GM19239 (cell line): ENCODE measurements around the gene CFAP97.
A peak's percentile ranks its signal among the peaks of the same experiment; 100 is the strongest.
"Not testable (repeated sequence)": the region's sequence is repeated elsewhere in the genome, so short reads cannot be mapped to it uniquely, and the experiment has no call there.

Experiments
- DNase-seq: peaks from one replicate; pipeline ENCODE4 v3.0.0; 2011; ENCODE audit warnings: low spot score; ENCODE audit not compliant: insufficient read length
- FAIRE-seq: peaks from 2 replicates; lab custom pipeline; 2011; peaks lifted over from hg19 to GRCh38; lab: Jason Lieb, UNC

CFAP97 gene

GRCh38 chr4:185145572-185145971 is 58.2 kb downstream of the CFAP97 start:
- no peak for DNase-seq
- FAIRE-seq: no peak

- DNase-seq (no peak), FAIRE-seq (no peak)
These were observed 59.1 kb downstream of the CFAP97 start for GRCh38 chr4:185144601-185145240.

GRCh38 chr4:185143601-185143969 is 60.2 kb downstream of the CFAP97 start:
- FAIRE-seq: peak; percentile 82
- peak; percentile 19 for DNase-seq

GRCh38 chr4:185142912-185143600 is 60.7 kb downstream of the CFAP97 start, which contains the start of gene SLC25A4:
TSS of gene SLC25A4 (plus strand) at chr4:185143266. CDS start at chr4:185143373, 107 bp downstream.
- peak; percentile 94 for DNase-seq
- FAIRE-seq: peak; percentile 86

- no peak for FAIRE-seq
- DNase-seq: no peak
These were observed 61.3 kb downstream of the CFAP97 start for GRCh38 chr4:185142564-185142911.

- FAIRE-seq: no peak
- DNase-seq: no peak
These were observed 62.0 kb downstream of the CFAP97 start for GRCh38 chr4:185141777-185142176.

GRCh38 chr4:185139736-185140135 is 64.1 kb downstream of the CFAP97 start:
- no peak for DNase-seq
- no peak for FAIRE-seq

- FAIRE-seq: no peak
These were observed 65.6 kb downstream of the CFAP97 start for GRCh38 chr4:185138161-185138560.

GRCh38 chr4:185137233-185137925 is 66.4 kb downstream of the CFAP97 start:
- DNase-seq (no peak), FAIRE-seq (no peak)

More at GRCh38 chr4:185138161-185138560, 65.6 kb downstream of the CFAP97 start:
- DNase-seq: no peak

GRCh38 chr4:185134307-185134869 is 69.4 kb downstream of the CFAP97 start:
- FAIRE-seq: peak; percentile 82
- peak; percentile 38 for DNase-seq

- FAIRE-seq (peak; percentile 69), DNase-seq (peak; percentile 25)
These were observed 75.3 kb downstream of the CFAP97 start for GRCh38 chr4:185128272-185129119.

- FAIRE-seq: no peak
- peak; percentile 21 for DNase-seq
These were observed 76.5 kb downstream of the CFAP97 start for GRCh38 chr4:185127021-185127925.

GRCh38 chr4:185124006-185124405 is 79.8 kb downstream of the CFAP97 start:
- FAIRE-seq: no peak
- no peak for DNase-seq

- no peak for DNase-seq
- FAIRE-seq: peak; percentile 68
These were observed 81.0 kb downstream of the CFAP97 start for GRCh38 chr4:185122681-185123345.

GRCh38 chr4:185120631-185120946 is 83.2 kb downstream of the CFAP97 start:
- DNase-seq: no peak
- no peak for FAIRE-seq

GRCh38 chr4:185119927-185120630 is 83.7 kb downstream of the CFAP97 start:
- FAIRE-seq: no peak
- DNase-seq: no peak

- not testable (repeated sequence) for DNase-seq, FAIRE-seq
These were observed 84.3 kb downstream of the CFAP97 start for GRCh38 chr4:185119467-185119866.

- DNase-seq: no peak
- FAIRE-seq: no peak
These were observed 84.9 kb downstream of the CFAP97 start for GRCh38 chr4:185118876-185119275.
